Liver (tissue), 9 donors: ENCODE data around the gene C15orf39. TPM values are rescaled to one million over a fixed set of nuclear protein-coding genes. Genes with fewer than 3 reads are reported as not detected.
"Not testable (repeated sequence)": the region's sequence is repeated elsewhere in the genome, so short reads cannot be mapped to it uniquely, and the experiment has no call there.

Source experiments
- DNase-seq: peaks from one replicate; pipeline ENCODE4 v3.0.0-alpha.2; 2017; ENCODE audit warnings: low spot score
- H3K27ac ChIP-seq, 2 donors: one replicate each; pipeline ENCODE4 v1.7.0; 2013; ENCODE audit warnings: inconsistent platforms in 2 of 2, low read length in 2 of 2, control low read depth in 1 of 2, low read depth in 1 of 2, mild to moderate bottlenecking in 1 of 2
- H3K27me3 ChIP-seq, 4 donors: one replicate each; pipeline versions ENCODE4 v1.6.1 to v1.7.0; 2013; ENCODE audit warnings: low read length in 3 of 4, inconsistent platforms in 1 of 4, mild to moderate bottlenecking in 1 of 4, moderate library complexity in 1 of 4; ENCODE audit not compliant: control insufficient read depth in 4 of 4, insufficient read depth in 4 of 4
- H3K36me3 ChIP-seq, 4 donors: one replicate each; pipeline versions ENCODE4 v1.6.1 to v1.7.0; 2013; ENCODE audit warnings: low read length in 3 of 4, mild to moderate bottlenecking in 3 of 4, low read depth in 1 of 4, moderate library complexity in 1 of 4; ENCODE audit not compliant: control insufficient read depth in 4 of 4, insufficient read depth in 3 of 4
- H3K4me1 ChIP-seq, 4 donors: one replicate each; pipeline versions ENCODE4 v1.6.1 to v1.7.0; 2013; ENCODE audit warnings: low read length in 3 of 4, mild to moderate bottlenecking in 3 of 4, moderate library complexity in 1 of 4; ENCODE audit not compliant: control insufficient read depth in 4 of 4, insufficient read depth in 4 of 4
- H3K4me3 ChIP-seq, 3 donors: one replicate each; pipeline versions ENCODE4 v1.6.1 to v1.7.0; 2013; ENCODE audit warnings: low read length in 3 of 3, control low read depth in 1 of 3, low read depth in 1 of 3, mild to moderate bottlenecking in 1 of 3
- H3K9ac ChIP-seq, 2 donors: one replicate each; pipeline ENCODE4 v1.7.0; 2013; ENCODE audit warnings: low read length in 2 of 2, mild to moderate bottlenecking in 2 of 2, moderate library complexity in 2 of 2, control low read depth in 1 of 2, low read depth in 1 of 2
- H3K9me3 ChIP-seq, 4 donors: one replicate each; pipeline versions ENCODE4 v1.6.1 to v1.7.0; 2013; ENCODE audit warnings: low read length in 3 of 4; ENCODE audit not compliant: control insufficient read depth in 4 of 4
- EGR1 ChIP-seq, 2 donors: IDR thresholded peaks; 2 replicates each; pipeline ENCODE4 v1.6.1; 2016 to 2018; ENCODE audit warnings: antibody characterized with exemption in 2 of 2, low read depth in 2 of 2
- FOXA1 ChIP-seq: IDR thresholded peaks from 2 replicates; pipeline ENCODE4 v1.6.1; 2016; ENCODE audit warnings: antibody characterized with exemption
- HNF4G ChIP-seq: IDR thresholded peaks from 2 replicates; pipeline ENCODE4 v1.6.1; 2016; ENCODE audit warnings: antibody characterized with exemption
- JUND ChIP-seq, 2 donors: IDR thresholded peaks; 2 replicates each; pipeline ENCODE4 v1.6.1; 2016; ENCODE audit warnings: antibody characterized with exemption in 2 of 2
- RXRA ChIP-seq, 2 donors: IDR thresholded peaks; 2 replicates each; pipeline ENCODE4 v1.6.1; 2017 to 2018; ENCODE audit warnings: antibody characterized with exemption in 2 of 2, mild to moderate bottlenecking in 1 of 2
- WGBS: extraction: QIAGEN DNeasy Blood & Tissue Kit; methylation state at CpG from one replicate; pipeline ENCODE4 v1.1.7; 2013; 5-methylcytosine and 5-hydroxymethylcytosine counted together
- polyA plus RNA-seq, 2 donors: library from polyadenylated mRNA; stranded (reverse) in 1 of 2; unstranded in 1 of 2; fragments of 200-250 nt in 1 of 2; fragments of >200 nt in 1 of 2; fragmentation: Nextera tagmentation in 1 of 2; extraction: Ambion mirVana in 1 of 2; gene quantifications; one replicate each; pipeline versions ENCODE4 v1.2.1 to v1.2.3, GENCODE V29; 2013 to 2015
- total RNA-seq, 2 donors: library from RNA; depleted of rRNA; stranded (reverse); fragments of >200 nt; gene quantifications; one replicate each; pipeline ENCODE4 v1.2.3, GENCODE V29; 2014
- donor health status: healthy.
- donor health status: healthy.
- donor health status: healthy.
- donor health status: healthy.
- donor health status: healthy.

The C15orf39 gene
- total and polyA plus RNA-seq, 4 donors = 1.2 to 4.0 (median 3.0) TPM

GRCh38 chr15:75249726-75250125, 48.0 kb downstream of the C15orf39 start:
- TF ChIP-seq HNF4G (no peak), RXRA (IDR thresholded peaks at IDR 0.05) (no peak), EGR1 (IDR thresholded peaks at IDR 0.05; ENCODE audit: low read depth in 2 of 2) (no peak), FOXA1 (no peak), JUND (IDR thresholded peaks at IDR 0.05) (no peak)
- H3K4me3 ChIP-seq = no peak overlapping the region
- 87% methylated on average over 4 of the region's 4 CpGs for WGBS
- H3K36me3 ChIP-seq = no peaks in the 10 kb centered on the region
- no peak for DNase-seq
- no peaks in the 10 kb centered on the region for H3K27me3 ChIP-seq
- H3K9ac ChIP-seq = no peak overlapping the region
- H3K27ac ChIP-seq = no peak overlapping the region
- no peaks in the 10 kb centered on the region for H3K9me3 ChIP-seq
- peaks cover 0 to 2% (median 0%) of the 10 kb centered on the region in 4 donors for H3K4me1 ChIP-seq

- 91% methylated on average over 4 of the region's 4 CpGs for WGBS
- not testable (repeated sequence) for H3K4me1 ChIP-seq, H3K9ac ChIP-seq, DNase-seq, H3K4me3 ChIP-seq, H3K9me3 ChIP-seq, H3K27me3 ChIP-seq, H3K27ac ChIP-seq, H3K36me3 ChIP-seq
These were observed 49.7 kb downstream of the C15orf39 start for GRCh38 chr15:75251343-75251742.

GRCh38 chr15:75252285-75252684, 50.6 kb downstream of the C15orf39 start:
- not testable (repeated sequence) for H3K4me1 ChIP-seq, H3K9me3 ChIP-seq, H3K9ac ChIP-seq, H3K4me3 ChIP-seq, H3K27me3 ChIP-seq, H3K36me3 ChIP-seq, DNase-seq, H3K27ac ChIP-seq
- 85% methylated on average over 4 of the region's 4 CpGs for WGBS

GRCh38 chr15:75258034-75258433, 56.4 kb downstream of the C15orf39 start, which contains the start of gene GOLGA6C:
GOLGA6C (plus strand) TSS chr15:75258334; CDS start chr15:75258599, 265 bp downstream.
- H3K36me3 ChIP-seq, H3K9ac ChIP-seq, DNase-seq, H3K9me3 ChIP-seq, H3K4me1 ChIP-seq, H3K4me3 ChIP-seq, H3K27me3 ChIP-seq, H3K27ac ChIP-seq: not testable (repeated sequence)
- WGBS = no CpG with 5 or more reads among the region's 2 CpGs

- not testable (repeated sequence) for H3K9ac ChIP-seq
- 83% methylated on average over 11 of the region's 16 CpGs for whole genome bisulfite sequencing
These were observed 57.1 kb downstream of the C15orf39 start for GRCh38 chr15:75258620-75259343.

GRCh38 chr15:75259873-75260272, 58.2 kb downstream of the C15orf39 start:
- not testable (repeated sequence) for H3K4me3 ChIP-seq, H3K9me3 ChIP-seq, H3K9ac ChIP-seq, DNase-seq, H3K27me3 ChIP-seq, H3K27ac ChIP-seq, H3K4me1 ChIP-seq, H3K36me3 ChIP-seq
- no CpG with 5 or more reads among the region's 3 CpGs for WGBS

More at GRCh38 chr15:75258620-75259343, 57.1 kb downstream of the C15orf39 start:
- not testable (repeated sequence) for H3K27ac ChIP-seq, DNase-seq, H3K4me1 ChIP-seq, H3K4me3 ChIP-seq, H3K9me3 ChIP-seq, H3K27me3 ChIP-seq, H3K36me3 ChIP-seq
